GM23338 (cell line): ENCODE data around the gene CRMP1. TPM values are rescaled to one million over a fixed set of nuclear protein-coding genes. Genes with fewer than 3 reads are reported as not detected.
A peak's percentile ranks its signal among the peaks of the same experiment; 100 is the strongest.

Experiments used
- ATAC-seq: fragments of 200-7000 bp; cut with Tn5 transposase; 3 replicates; pipeline ENCODE4 v1.9.1; 2020
- DNase-seq: peaks from one replicate; pipeline ENCODE4 v3.0.0-alpha.2; 2015; ENCODE audit warnings: low spot score
- H2AFZ ChIP-seq: fragments of 200-600 bp; sonication (generic); 2 replicates; pipeline ENCODE4 v1.8.0; 2016; ENCODE audit warnings: antibody characterized with exemption, mild to moderate bottlenecking, moderate library complexity
- H3F3A ChIP-seq: fragments of 200-600 bp; sonication (generic); replicated peaks from 2 replicates; pipeline ENCODE4 v1.8.0; 2017; ENCODE audit warnings: antibody characterized with exemption, mixed run types, low read depth
- H3K27ac ChIP-seq: fragments of 200-600 bp; sonication (generic); 2 replicates; pipeline ENCODE4 v1.6.1; 2016; ENCODE audit warnings: low read depth
- H3K27me3 ChIP-seq: fragments of 200-600 bp; sonication (generic); 2 replicates; pipeline ENCODE4 v1.8.0; 2016; ENCODE audit warnings: mild to moderate bottlenecking, mixed run types, moderate library complexity; ENCODE audit not compliant: insufficient read depth
- H3K36me3 ChIP-seq: fragments of 200-600 bp; sonication (generic); 2 replicates; pipeline ENCODE4 v1.8.0; 2016; ENCODE audit warnings: mild to moderate bottlenecking; ENCODE audit not compliant: insufficient read depth
- H3K4me1 ChIP-seq: fragments of 200-600 bp; sonication (generic); 2 replicates; pipeline ENCODE4 v1.8.0; 2016; ENCODE audit warnings: mild to moderate bottlenecking, moderate library complexity; ENCODE audit not compliant: insufficient read depth
- H3K4me2 ChIP-seq: fragments of 200-600 bp; sonication (generic); 2 replicates; pipeline ENCODE4 v1.7.1; 2017; ENCODE audit warnings: mixed run types
- H3K4me3 ChIP-seq: fragments of 200-600 bp; sonication (generic); 2 replicates; pipeline ENCODE4 v1.6.1; 2016; ENCODE audit warnings: mixed run types
- H3K79me2 ChIP-seq: fragments of 200-600 bp; sonication (generic); replicated peaks from 2 replicates; pipeline ENCODE4 v1.8.0; 2017; ENCODE audit warnings: mild to moderate bottlenecking; ENCODE audit not compliant: insufficient read depth
- H3K9me2 ChIP-seq: fragments of 200-600 bp; sonication (generic); 2 replicates; pipeline ENCODE4 v1.8.0; 2017; ENCODE audit not compliant: insufficient read depth
- H4K20me1 ChIP-seq: fragments of 200-600 bp; sonication (generic); replicated peaks from 2 replicates; pipeline ENCODE4 v1.8.0; 2017; ENCODE audit warnings: mild to moderate bottlenecking; ENCODE audit not compliant: insufficient read depth
- H3K27ac Mint-ChIP-seq: 2 replicates; pipeline ENCODE4 v1.8.0; 2020; ENCODE audit warnings: inconsistent platforms, mild to moderate bottlenecking, moderate library complexity, mixed read lengths
- H3K27me3 Mint-ChIP-seq: 3 replicates; pipeline ENCODE4 v1.8.0; 2022; ENCODE audit warnings: low read depth, mild to moderate bottlenecking, moderate library complexity, mixed read lengths, inconsistent platforms; ENCODE audit not compliant: insufficient read depth, poor library complexity
- H3K36me3 Mint-ChIP-seq: 3 replicates; pipeline ENCODE4 v1.8.0; 2021; ENCODE audit warnings: low read depth, mild to moderate bottlenecking, inconsistent platforms, moderate library complexity, mixed read lengths
- H3K4me1 Mint-ChIP-seq: 3 replicates; pipeline ENCODE4 v1.8.0; 2020; ENCODE audit warnings: mild to moderate bottlenecking, inconsistent platforms, mixed read lengths
- H3K4me3 Mint-ChIP-seq: 3 replicates; pipeline ENCODE4 v1.8.0; 2021; ENCODE audit warnings: moderate library complexity, mild to moderate bottlenecking, inconsistent platforms, mixed read lengths
- H3K9me3 Mint-ChIP-seq: 3 replicates; pipeline ENCODE4 v1.8.0; 2020; ENCODE audit warnings: moderate library complexity, mild to moderate bottlenecking, inconsistent platforms, mixed read lengths
- CTCF ChIP-seq, 2 experiments: fragments of 200-600 bp in 1 of 2; sonication (generic) in 1 of 2; conservative IDR thresholded peaks; 2 replicates each; pipeline versions ENCODE4 v1.5.1 to v1.6.1; 2016 to 2017; ENCODE audit warnings: antibody characterized with exemption in 2 of 2, low read depth in 2 of 2, mild to moderate bottlenecking in 2 of 2, moderate library complexity in 1 of 2
- EZH2phosphoT487 ChIP-seq: fragments of 200-600 bp; sonication (generic); IDR thresholded peaks from one replicate; pipeline ENCODE4 v1.8.1; 2018; ENCODE audit warnings: antibody characterized with exemption; ENCODE audit not compliant: unreplicated experiment
- JUNB ChIP-seq: IDR thresholded peaks from one replicate; pipeline ENCODE4 v1.6.1; 2016; ENCODE audit warnings: antibody characterized with exemption; ENCODE audit not compliant: unreplicated experiment
- NANOG ChIP-seq: IDR thresholded peaks from 2 replicates; pipeline ENCODE4 v1.6.1; 2016; ENCODE audit warnings: antibody characterized with exemption, borderline replicate concordance
- POLR2AphosphoS5 ChIP-seq: IDR thresholded peaks from 2 replicates; pipeline ENCODE4 v1.6.1; 2016; ENCODE audit warnings: antibody characterized with exemption, low read depth
- REST ChIP-seq: IDR thresholded peaks from one replicate; pipeline ENCODE4 v1.6.1; 2018; ENCODE audit warnings: antibody characterized with exemption; ENCODE audit not compliant: unreplicated experiment
- STAT1 ChIP-seq: IDR thresholded peaks from one replicate; pipeline ENCODE4 v1.6.1; 2016; ENCODE audit warnings: antibody characterized with exemption; ENCODE audit not compliant: unreplicated experiment
- ZNF114 ChIP-seq: fragments of 250-450 bp; sonication (Bioruptor Pico); IDR thresholded peaks from 2 replicates; pipeline ENCODE4 v1.5.0; 2020; ENCODE audit warnings: mild to moderate bottlenecking, moderate library complexity
- polyA plus RNA-seq: library from polyadenylated mRNA; unstranded; fragments of >200 nt; fragmentation: Nextera tagmentation; extraction: Ambion mirVana; gene quantifications from 2 replicates; pipeline ENCODE4 v1.2.1, GENCODE V29; 2016
- total RNA-seq: library from RNA; depleted of rRNA; stranded (reverse); fragments of >200 nt; shearing (Covaris generic); gene quantifications from 2 replicates; pipeline ENCODE4 v1.2.3, GENCODE V29; 2014

The CRMP1 gene
- total and polyA plus RNA-seq, 2 experiments from 2014 or later: 52.7 to 146 TPM

- H3K27me3 Mint-ChIP-seq: peaks cover 37% of the 10 kb centered on the region
- no peak overlapping the region for H3K27ac Mint-ChIP-seq
- Histone ChIP-seq H3K4me3 (peak overlapping the region; percentile 93), H3K9me2 (no peaks in the 10 kb centered on the region), H3F3A (0 out of 2 replicates have a peak, but pooled peaks cover 4% of the 10 kb centered on the region), H2AFZ (no peak overlapping the region), H3K27ac (no peak overlapping the region), H3K27me3 (peaks cover 26% of the 10 kb centered on the region), H4K20me1 (peaks cover 61% of the 10 kb centered on the region), H3K4me2 (peak overlapping the region; percentile 96), H3K4me1 (peaks cover 46% of the 10 kb centered on the region), H3K36me3 (no peaks in the 10 kb centered on the region), H3K79me2 (peaks cover 63% of the 10 kb centered on the region)
- H3K4me1 Mint-ChIP-seq: peaks cover 59% of the 10 kb centered on the region
- H3K9me3 Mint-ChIP-seq: peaks cover 3% of the 10 kb centered on the region; the same call in 2 of the 3 replicates
- no peaks in the 10 kb centered on the region; the same call in 2 of the 3 replicates for H3K36me3 Mint-ChIP-seq
- no peak for TF ChIP-seq JUNB
- H3K4me3 Mint-ChIP-seq: peak overlapping the region; percentile 85
- no peak for ATAC-seq
- DNase-seq: no peak
These were observed 5.9 kb downstream of the CRMP1 start for GRCh38 chr4:5887011-5887360.

GRCh38 chr4:5885733-5886132, 7.2 kb downstream of the CRMP1 start:
- Histone ChIP-seq H3K4me3 (no peak overlapping the region), H3K4me1 (peaks cover 40% of the 10 kb centered on the region), H3F3A (0 out of 2 replicates have a peak, but pooled peaks cover 4% of the 10 kb centered on the region), H3K79me2 (peaks cover 76% of the 10 kb centered on the region), H4K20me1 (peaks cover 66% of the 10 kb centered on the region), H3K9me2 (no peaks in the 10 kb centered on the region), H3K36me3 (no peaks in the 10 kb centered on the region), H3K4me2 (0 out of 2 replicates have a peak overlapping the region, but pooled peaks have one; percentile 26), H3K27me3 (peaks cover 13% of the 10 kb centered on the region), H3K27ac (no peak overlapping the region), H2AFZ (no peak overlapping the region)
- DNase-seq (no peak), ATAC-seq (no peak)
- no peak overlapping the region for H3K27ac Mint-ChIP-seq
- peaks cover 48% of the 10 kb centered on the region for H3K4me1 Mint-ChIP-seq
- no peak overlapping the region for H3K4me3 Mint-ChIP-seq
- H3K36me3 Mint-ChIP-seq: no peaks in the 10 kb centered on the region
- no peaks in the 10 kb centered on the region for H3K9me3 Mint-ChIP-seq
- peaks cover 25% of the 10 kb centered on the region for H3K27me3 Mint-ChIP-seq
- TF ChIP-seq ZNF114 (CRISPR knock-in tag) (no peak), NANOG (no peak)

GRCh38 chr4:5884796-5885195, 8.1 kb downstream of the CRMP1 start:
- Histone ChIP-seq H3F3A (0 out of 2 replicates have a peak, but pooled peaks cover 4% of the 10 kb centered on the region), H3K79me2 (peaks cover 85% of the 10 kb centered on the region), H3K4me1 (peaks cover 39% of the 10 kb centered on the region), H3K27ac (no peak overlapping the region), H3K27me3 (peaks cover 9% of the 10 kb centered on the region), H3K36me3 (no peaks in the 10 kb centered on the region), H3K4me3 (no peak overlapping the region), H3K4me2 (0 out of 2 replicates have a peak overlapping the region, but pooled peaks have one; percentile 26), H3K9me2 (no peaks in the 10 kb centered on the region), H4K20me1 (peaks cover 75% of the 10 kb centered on the region), H2AFZ (no peak overlapping the region)
- peaks cover 46% of the 10 kb centered on the region for H3K4me1 Mint-ChIP-seq
- DNase-seq (no peak), ATAC-seq (no peak)
- no peaks in the 10 kb centered on the region for H3K9me3 Mint-ChIP-seq
- H3K27ac Mint-ChIP-seq: no peak overlapping the region
- H3K4me3 Mint-ChIP-seq: no peak overlapping the region
- peaks cover 17% of the 10 kb centered on the region for H3K27me3 Mint-ChIP-seq
- H3K36me3 Mint-ChIP-seq: no peaks in the 10 kb centered on the region
- no peak for TF ChIP-seq EZH2phosphoT487

GRCh38 chr4:5883916-5884315, 9.0 kb downstream of the CRMP1 start:
- Mint-ChIP-seq H3K4me3 (no peak overlapping the region), H3K4me1 (peaks cover 40% of the 10 kb centered on the region), H3K27ac (no peak overlapping the region), H3K27me3 (peaks cover 9% of the 10 kb centered on the region), H3K36me3 (no peaks in the 10 kb centered on the region), H3K9me3 (no peaks in the 10 kb centered on the region)
- Histone ChIP-seq H3K9me2 (no peaks in the 10 kb centered on the region), H2AFZ (no peak overlapping the region), H3F3A (0 out of 2 replicates have a peak, but pooled peaks cover 1% of the 10 kb centered on the region), H3K4me3 (no peak overlapping the region), H3K79me2 (peaks cover 90% of the 10 kb centered on the region), H4K20me1 (peaks cover 84% of the 10 kb centered on the region), H3K27ac (no peak overlapping the region), H3K36me3 (no peaks in the 10 kb centered on the region), H3K4me2 (no peak overlapping the region), H3K27me3 (peaks cover 1% of the 10 kb centered on the region; the same call in 1 of the 2 replicates), H3K4me1 (peaks cover 35% of the 10 kb centered on the region)
- ATAC-seq (no peak), DNase-seq (no peak)
- TF ChIP-seq REST (no peak), STAT1 (no peak), NANOG (no peak), CTCF (conservative IDR thresholded peaks at IDR 0.05; ENCODE audit: low read depth in 2 of 2) (no peak), POLR2AphosphoS5 (no peak), JUNB (no peak)
